Measurements from ENCODE around the gene RXFP4.

RXFP4 gene

DNA sequence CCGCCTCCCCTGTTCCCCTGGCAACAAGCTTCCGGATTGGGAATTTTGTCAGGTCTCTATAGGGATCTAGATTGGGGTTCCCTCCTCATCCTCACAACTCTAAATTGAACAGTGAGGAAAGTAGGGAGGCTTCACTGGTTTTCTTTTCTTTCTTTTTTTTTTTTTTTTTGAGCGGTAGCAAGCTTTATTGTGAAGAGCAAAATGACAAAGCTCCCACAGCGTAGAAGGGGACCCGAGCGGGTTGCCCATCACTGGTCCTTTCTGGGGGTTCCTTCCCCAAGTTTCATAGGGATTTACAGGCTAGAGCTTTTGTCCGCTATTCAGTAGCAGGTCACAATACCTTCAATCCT is 26.6 kb downstream of the RXFP4 start:
- no peaks in the 10 kb centered on the region for H3F3A ChIP-seq (ENCODE audit: insufficient read depth)
- 0 out of 2 replicates have a peak, but pooled peaks cover 3% of the 10 kb centered on the region for H3K36me3 ChIP-seq (ENCODE audit: low read length)
- H3K4me3 ChIP-seq (ENCODE audit: insufficient read depth, low read length, poor library complexity, severe bottlenecking), result no peak overlapping the region
- no peak overlapping the region for H3K9ac ChIP-seq (ENCODE audit: low read length)
- TF ChIP-seq, protein P1, sequence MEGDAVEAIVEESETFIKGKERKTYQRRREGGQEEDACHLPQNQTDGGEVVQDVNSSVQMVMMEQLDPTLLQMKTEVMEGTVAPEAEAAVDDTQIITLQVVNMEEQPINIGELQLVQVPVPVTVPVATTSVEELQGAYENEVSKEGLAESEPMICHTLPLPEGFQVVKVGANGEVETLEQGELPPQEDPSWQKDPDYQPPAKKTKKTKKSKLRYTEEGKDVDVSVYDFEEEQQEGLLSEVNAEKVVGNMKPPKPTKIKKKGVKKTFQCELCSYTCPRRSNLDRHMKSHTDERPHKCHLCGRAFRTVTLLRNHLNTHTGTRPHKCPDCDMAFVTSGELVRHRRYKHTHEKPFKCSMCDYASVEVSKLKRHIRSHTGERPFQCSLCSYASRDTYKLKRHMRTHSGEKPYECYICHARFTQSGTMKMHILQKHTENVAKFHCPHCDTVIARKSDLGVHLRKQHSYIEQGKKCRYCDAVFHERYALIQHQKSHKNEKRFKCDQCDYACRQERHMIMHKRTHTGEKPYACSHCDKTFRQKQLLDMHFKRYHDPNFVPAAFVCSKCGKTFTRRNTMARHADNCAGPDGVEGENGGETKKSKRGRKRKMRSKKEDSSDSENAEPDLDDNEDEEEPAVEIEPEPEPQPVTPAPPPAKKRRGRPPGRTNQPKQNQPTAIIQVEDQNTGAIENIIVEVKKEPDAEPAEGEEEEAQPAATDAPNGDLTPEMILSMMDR (IDR thresholded peaks at IDR 0.05; ENCODE audit: insufficient read depth, low read length, poor library complexity, severe bottlenecking), result no peak
- TF ChIP-seq EZH2phosphoT487 (conservative IDR thresholded peaks at IDR 0.05; ENCODE audit: low read length), result no peak
- H4K20me1 ChIP-seq (ENCODE audit: low read depth, low read length), result no peaks in the 10 kb centered on the region
- no peaks in the 10 kb centered on the region for H3K9me3 ChIP-seq (ENCODE audit: insufficient read depth, low read length)
- H3K4me2 ChIP-seq (ENCODE audit: low read depth, low read length, poor library complexity, severe bottlenecking), result no peak overlapping the region
- H3K27me3 ChIP-seq (ENCODE audit: low read length), result no peaks in the 10 kb centered on the region
- no peak overlapping the region for H2AFZ ChIP-seq (ENCODE audit: low read depth, low read length, severe bottlenecking)
- H3K79me2 ChIP-seq (ENCODE audit: insufficient read depth, low read length), result peaks cover 48% of the 10 kb centered on the region
- H3K27ac ChIP-seq (ENCODE audit: low read depth, low read length), result no peak overlapping the region
- H3K9me2 ChIP-seq (replicated peaks; ENCODE audit: insufficient read depth, low read length), result no peaks in the 10 kb centered on the region

DNA sequence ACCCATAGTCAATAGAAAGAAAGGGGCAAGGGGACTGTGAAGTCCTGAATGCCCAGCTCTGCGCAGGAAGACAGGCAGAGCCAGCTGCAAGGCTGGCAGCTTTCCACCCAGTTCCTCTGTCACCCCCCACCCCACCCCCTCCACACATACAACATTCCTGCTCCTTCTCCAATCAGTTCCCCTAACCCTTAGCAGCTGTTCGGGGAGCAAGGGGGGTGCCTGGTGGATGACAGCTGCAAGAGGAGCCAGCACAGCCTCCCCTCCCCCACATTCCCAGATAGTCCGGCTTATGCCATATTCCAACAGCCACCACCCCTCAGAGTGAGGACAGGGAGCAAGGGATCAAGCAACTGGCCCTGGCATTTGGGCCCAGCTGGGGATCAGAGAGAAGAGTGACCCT is 27.2 kb downstream of the RXFP4 start:
- Histone ChIP-seq H4K20me1 (ENCODE audit: low read depth, low read length) (no peaks in the 10 kb centered on the region; the same call in 1 of the 2 replicates), H2AFZ (ENCODE audit: low read depth, low read length, severe bottlenecking) (no peak overlapping the region), H3K27ac (ENCODE audit: low read depth, low read length) (no peak overlapping the region)

DNA sequence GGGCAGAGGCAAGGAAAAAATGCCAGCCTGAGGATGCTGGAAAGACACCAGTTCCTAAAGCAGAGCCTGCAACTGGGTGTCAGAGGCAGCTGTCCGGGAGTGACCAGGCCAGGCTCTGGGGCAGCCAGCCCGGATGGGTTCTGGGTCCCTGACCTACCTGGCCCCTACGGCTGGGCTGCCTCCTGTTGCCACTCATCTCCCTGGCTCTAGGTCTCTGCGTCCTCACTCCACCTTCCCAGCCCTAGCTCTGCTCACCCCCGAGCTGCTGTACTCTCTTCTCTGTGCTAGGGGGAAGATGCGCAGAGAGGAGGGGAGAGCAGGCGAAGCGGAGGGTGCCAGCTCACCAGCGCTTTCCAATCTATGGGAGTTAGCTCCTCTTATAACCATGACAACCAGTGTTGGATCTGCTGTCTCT is 27.9 kb downstream of the RXFP4 start:
- Histone ChIP-seq H3K4me2 (ENCODE audit: low read depth, low read length, poor library complexity, severe bottlenecking) (no peak overlapping the region), H3K79me2 (ENCODE audit: insufficient read depth, low read length) (peaks cover 62% of the 10 kb centered on the region), H3K9ac (ENCODE audit: low read length) (no peak overlapping the region), H3K9me3 (ENCODE audit: insufficient read depth, low read length) (no peaks in the 10 kb centered on the region), H2AFZ (ENCODE audit: low read depth, low read length, severe bottlenecking) (no peak overlapping the region), H3F3A (ENCODE audit: insufficient read depth) (no peaks in the 10 kb centered on the region), H4K20me1 (ENCODE audit: low read depth, low read length) (no peaks in the 10 kb centered on the region; the same call in 1 of the 2 replicates), H3K27me3 (ENCODE audit: low read length) (no peaks in the 10 kb centered on the region), H3K4me3 (ENCODE audit: insufficient read depth, low read length, poor library complexity, severe bottlenecking) (no peak overlapping the region), H3K36me3 (ENCODE audit: low read length) (0 out of 2 replicates have a peak, but pooled peaks cover 3% of the 10 kb centered on the region), H3K27ac (ENCODE audit: low read depth, low read length) (no peak overlapping the region), H3K9me2 (replicated peaks; ENCODE audit: insufficient read depth, low read length) (no peaks in the 10 kb centered on the region)
- no peak for TF ChIP-seq EZH2phosphoT487 (conservative IDR thresholded peaks at IDR 0.05; ENCODE audit: low read length)
- TF ChIP-seq, protein P1 (IDR thresholded peaks at IDR 0.05; ENCODE audit: insufficient read depth, low read length, poor library complexity, severe bottlenecking), result no peak

More for the DNA sequence above, 27.2 kb downstream of the RXFP4 start:
- Histone ChIP-seq H3K27me3 (ENCODE audit: low read length) (no peaks in the 10 kb centered on the region), H3K4me2 (ENCODE audit: low read depth, low read length, poor library complexity, severe bottlenecking) (no peak overlapping the region), H3K9me2 (replicated peaks; ENCODE audit: insufficient read depth, low read length) (no peaks in the 10 kb centered on the region), H3K9ac (ENCODE audit: low read length) (no peak overlapping the region), H3K9me3 (ENCODE audit: insufficient read depth, low read length) (no peaks in the 10 kb centered on the region), H3F3A (ENCODE audit: insufficient read depth) (no peaks in the 10 kb centered on the region), H3K79me2 (ENCODE audit: insufficient read depth, low read length) (peaks cover 55% of the 10 kb centered on the region), H3K36me3 (ENCODE audit: low read length) (0 out of 2 replicates have a peak, but pooled peaks cover 3% of the 10 kb centered on the region), H3K4me3 (ENCODE audit: insufficient read depth, low read length, poor library complexity, severe bottlenecking) (no peak overlapping the region)
- no peak for TF ChIP-seq EZH2phosphoT487 (conservative IDR thresholded peaks at IDR 0.05; ENCODE audit: low read length)
- TF ChIP-seq, protein P1 (IDR thresholded peaks at IDR 0.05; ENCODE audit: insufficient read depth, low read length, poor library complexity, severe bottlenecking), result no peak

Data from SU-DHL-6 (cell line).